SHP77 (cell line): ENCODE data around the gene ATP9B.
"Not testable (repeated sequence)": the region's sequence is repeated elsewhere in the genome, so short reads cannot be mapped to it uniquely, and the experiment has no call there.

Source experiments
- DNase-seq, 2 experiments: peaks; one replicate each; lab custom pipeline; 2025; lab: John Stamatoyannopoulos, UW

ATP9B gene

DNA sequence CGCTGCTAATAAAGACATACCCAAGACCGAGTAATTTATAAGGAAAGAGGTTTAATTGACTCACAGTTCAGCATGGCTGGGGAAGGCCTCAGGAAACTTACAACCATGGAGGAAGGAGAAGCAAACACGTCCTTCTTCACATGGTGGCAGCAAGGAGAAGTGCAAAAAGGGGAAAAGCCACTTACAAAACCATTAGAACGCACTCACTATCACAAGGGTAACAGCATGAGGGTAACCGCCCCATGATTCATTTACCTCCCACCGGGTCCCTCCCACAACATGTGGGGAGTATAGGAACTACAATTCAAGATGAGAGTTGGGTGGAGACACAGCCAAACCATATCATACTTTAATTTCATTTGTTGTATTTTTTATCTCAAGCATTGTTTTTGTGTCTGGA, 67.5 kb downstream of the ATP9B start:
- no peak for DNase-seq

DNA sequence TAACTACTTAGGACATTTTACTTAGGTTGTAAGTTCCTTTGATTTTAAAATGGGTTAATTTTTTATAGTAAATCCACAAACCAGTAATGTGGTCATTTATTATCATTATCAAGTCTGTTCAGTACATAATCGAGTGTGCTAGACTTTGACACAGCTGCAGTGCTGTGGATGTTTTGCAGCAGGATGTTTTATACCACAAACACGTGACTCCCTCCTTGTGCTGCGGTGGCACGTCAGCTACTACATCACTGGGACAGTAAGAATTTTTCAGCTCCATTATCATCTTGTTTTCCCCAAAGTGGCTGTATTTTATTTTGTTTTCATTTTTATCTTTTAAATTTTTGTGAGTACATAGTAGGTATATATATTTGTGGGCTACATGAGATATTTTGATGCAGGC, 70.0 kb downstream of the ATP9B start:
- DNase-seq = no peak

DNA sequence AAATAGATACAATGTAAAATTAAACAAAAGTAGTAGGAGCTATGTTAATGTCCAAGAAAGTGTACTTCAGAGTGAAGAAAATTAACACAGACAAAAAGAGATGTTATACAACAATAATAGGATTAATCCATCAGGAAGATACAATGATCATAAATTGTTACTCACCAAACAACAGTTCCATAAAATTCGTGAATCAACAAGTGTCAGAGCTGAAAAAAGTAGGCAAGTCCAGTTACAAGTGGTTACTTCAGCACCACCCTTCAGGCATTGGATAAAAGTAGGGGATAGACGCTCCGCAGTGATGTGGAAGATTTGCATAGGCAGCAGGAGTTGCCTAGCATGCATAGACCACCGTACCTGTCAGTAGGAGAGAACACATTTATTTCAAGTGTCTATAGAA, 77.8 kb downstream of the ATP9B start:
- no peak for DNase-seq

DNA sequence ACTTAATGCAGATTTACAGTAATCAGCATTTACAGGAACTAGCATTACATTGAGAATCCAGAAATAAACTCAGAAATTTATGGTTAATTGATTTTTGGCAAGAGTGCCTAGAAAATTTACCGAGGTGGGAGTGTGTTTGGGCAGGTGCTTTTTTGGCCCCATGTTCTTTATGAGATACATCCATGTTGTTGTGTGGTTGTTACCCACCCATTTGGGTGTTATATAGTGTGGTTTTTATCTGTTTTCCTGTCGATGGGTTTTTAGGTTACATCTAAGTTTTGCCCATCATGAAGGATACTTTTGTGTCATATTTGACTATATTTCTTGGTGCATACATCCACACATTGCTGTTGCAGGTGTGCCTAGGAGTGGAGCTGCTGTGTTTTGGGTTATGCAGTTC, 82.0 kb downstream of the ATP9B start:
- DNase-seq = no peak

DNA sequence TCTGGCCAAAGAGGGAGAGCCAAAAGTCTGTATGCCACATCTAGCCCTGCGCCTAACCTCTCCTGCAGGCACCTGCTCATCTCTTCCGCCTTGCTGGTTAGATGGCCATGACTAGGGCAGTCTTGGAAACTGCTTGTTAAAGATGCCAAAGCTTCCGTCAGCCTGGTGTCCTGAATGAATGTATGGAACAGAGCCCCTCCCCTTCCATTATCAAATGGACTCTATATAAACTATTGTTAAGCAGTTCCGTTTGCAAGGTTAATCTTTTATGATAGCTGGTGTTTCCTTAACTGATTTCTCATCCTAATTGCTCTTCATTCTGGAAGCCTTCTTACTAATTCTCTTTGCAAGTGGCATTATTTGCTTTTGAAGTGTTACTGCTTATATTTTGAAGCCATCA, 87.1 kb downstream of the ATP9B start:
- no peak for DNase-seq

DNA sequence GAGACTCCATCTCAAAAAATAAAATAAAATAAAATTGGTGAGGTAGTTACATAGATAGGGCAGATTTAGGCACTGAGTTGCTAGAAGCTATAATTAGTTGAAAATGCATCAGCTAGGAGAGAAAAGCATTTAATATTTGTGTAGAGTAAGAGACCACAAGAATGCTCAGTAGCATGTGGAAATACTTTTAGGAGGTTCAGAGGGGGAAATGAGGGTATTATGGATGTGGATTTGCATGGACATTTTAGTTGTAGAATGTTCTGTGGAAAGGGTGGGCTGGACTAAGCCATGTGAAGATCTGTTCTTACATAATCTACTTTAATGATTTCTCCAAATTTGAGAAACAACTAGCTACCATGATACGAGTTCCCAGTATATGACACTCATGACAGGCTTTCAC, 95.5 kb downstream of the ATP9B start:
- no peak for DNase-seq

DNA sequence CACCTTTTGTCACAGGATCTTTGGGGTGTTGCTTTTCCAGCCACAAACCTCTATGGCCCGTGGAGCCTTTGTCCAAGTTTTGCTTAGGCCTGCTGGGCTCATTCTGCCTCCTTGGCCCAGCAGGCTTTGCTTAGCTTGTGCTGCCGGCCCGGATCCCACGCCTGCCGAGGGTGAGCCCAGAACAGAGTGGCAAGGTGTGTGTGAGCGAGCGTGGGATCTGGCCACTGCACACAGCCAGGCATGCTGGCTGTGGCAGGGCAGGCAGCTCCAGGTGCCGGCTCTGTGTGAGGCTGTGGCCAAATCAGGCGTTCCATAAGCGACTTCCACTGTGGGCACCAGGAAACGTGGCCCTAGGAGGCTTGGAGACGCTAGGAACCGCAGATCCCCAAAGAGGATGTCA, 97.5 kb downstream of the ATP9B start:
- no peak for DNase-seq

DNA sequence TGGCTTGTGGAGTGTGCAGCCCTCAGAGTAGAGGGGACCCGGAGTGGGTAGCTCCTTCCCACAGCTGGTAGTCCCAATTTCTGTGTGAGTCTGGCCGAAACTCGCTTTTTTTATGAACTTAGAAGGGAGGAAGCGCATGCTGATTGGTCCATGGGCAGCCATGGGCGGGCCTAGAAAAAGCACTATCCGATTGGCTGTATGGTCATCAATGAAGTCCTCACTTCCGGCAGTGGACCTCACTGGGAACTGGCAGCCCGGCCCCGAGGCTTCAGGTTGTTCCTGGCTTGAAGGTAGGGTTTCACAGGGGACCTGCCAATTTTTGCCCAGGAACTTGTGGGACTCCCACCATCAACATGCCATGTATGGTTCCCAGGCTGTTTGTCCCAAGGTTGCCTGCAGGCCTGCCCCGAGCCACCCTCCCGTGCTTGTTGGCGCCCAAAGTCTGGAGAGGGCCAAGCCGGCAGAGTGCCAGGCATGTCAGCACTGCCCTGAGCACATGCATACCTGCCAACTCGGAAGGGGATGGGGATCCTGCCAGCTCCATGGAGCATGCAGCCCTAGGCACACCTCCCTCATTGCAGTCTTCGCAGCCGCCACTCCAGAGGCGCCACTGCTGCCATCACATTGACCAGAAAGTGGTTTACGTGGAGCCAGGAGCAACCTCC, 98.5 kb downstream of the ATP9B start:
- no peak for DNase-seq

DNA sequence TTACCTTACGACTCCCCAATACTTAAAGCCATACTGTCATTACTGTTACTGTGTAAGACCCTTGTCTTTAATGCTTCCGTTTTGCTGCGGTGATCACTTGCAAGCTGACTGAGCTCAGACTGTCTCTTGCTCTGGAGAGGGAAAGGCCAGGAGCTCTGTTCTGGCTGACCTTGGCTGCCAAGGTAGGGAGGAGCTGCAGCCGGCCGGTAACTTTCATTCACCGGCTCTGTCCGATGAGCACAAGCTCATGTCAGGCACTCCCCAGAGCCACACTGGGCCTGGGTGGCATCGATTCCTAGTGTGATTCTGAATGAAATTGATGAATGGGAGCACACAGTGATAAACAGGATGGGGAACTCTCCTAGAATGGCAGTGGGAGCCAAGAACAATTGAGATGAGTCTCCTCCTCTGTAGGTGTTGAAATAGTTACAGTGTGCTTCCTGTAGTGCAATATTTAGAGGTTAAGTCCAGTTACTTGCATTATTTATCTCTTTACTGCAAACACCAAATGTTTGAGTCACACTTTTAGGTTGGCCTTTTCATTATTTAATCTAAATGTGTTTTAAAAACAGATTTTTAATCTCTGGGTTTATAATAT, 100.9 kb downstream of the ATP9B start:
- no peak for DNase-seq

DNA sequence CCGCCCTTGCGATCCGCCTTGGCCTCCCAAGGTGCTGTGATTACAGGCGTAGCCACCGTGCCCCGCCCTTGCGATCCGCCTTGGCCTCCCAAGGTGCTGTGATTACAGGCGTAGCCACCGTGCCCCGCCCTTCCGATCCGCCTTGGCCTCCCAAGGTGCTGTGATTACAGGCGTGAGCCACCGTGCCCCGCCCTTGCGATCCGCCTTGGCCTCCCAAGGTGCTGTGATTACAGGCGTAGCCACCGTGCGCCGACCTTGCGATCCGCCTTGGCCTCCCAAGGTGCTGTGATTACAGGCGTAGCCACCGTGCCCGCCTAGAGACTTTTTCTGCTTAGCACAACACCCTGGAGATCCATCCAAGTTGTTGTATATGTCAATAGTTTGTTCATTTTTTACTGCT, 103.1 kb downstream of the ATP9B start:
- not testable (repeated sequence) for DNase-seq

DNA sequence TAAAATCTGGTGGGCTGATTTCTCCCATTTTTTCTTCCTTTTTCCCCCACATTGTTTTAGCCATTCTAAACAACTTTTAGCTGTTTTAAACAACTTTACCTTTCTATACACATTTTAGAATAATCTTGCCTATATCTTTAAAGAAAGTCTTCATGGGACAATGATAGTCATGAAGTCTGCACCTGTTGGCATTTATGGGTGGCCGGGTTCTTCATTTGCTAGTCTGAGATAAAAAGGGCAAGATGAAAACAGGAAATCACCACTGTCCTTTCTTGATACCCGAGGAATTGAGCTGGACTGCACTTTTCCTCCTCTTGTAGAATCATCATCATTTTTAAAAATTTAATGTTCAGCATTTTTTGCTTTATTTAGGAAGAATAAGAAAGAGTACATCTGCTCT, 104.5 kb downstream of the ATP9B start:
- no peak for DNase-seq

DNA sequence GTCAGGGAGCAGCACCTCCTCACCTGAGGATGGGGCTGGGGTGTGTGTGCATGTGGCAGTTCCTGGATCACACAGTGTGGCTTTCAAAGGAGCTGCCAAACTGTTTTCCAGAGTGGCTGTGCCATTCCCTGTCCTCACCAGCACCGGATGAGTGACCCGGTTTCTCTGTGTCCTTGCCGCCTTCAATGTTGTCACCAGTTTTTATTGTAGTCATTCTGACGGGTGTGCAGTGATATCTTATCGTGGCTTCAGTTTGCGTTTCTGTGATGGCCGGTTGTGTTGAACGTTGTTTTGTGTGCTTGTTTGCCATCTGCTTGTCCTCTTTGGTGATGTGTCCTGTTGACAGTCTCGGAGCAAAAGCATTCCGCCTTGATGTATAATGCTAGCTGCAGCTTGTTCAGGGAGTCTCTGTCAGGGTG, 108.9 kb downstream of the ATP9B start:
- DNase-seq = no peak

DNA sequence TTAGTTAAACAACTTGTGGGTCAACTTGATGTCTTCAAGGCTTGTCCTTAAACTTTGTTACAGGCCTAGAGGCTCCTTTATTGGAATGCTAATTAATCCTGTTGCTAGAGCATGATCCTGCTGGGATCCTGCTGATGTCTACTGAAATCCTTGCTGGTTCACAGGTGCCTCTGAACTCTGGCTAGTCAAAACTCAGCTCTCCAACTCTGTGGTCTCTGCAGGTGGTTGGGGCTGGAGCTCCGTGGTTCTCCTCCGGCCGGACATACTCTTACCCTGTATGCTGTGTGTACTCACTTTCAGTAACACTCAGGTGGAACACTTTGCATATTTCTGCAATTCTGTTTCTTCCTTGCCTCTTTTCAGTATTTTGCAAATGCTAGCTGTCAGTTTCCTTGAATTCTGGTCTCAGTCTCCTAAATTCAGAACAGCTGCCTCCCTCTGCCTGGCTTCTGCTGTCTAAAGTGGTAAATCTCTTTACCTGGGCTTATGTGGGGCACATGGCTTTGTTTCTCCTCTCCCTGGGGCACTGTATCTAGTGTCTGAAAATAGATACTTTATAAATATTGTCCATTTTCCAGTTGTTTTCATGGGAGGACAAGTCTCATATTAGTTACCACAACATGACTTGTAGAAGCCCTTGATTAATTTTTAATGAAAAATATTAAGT, 113.0 kb downstream of the ATP9B start:
- no peak for DNase-seq

DNA sequence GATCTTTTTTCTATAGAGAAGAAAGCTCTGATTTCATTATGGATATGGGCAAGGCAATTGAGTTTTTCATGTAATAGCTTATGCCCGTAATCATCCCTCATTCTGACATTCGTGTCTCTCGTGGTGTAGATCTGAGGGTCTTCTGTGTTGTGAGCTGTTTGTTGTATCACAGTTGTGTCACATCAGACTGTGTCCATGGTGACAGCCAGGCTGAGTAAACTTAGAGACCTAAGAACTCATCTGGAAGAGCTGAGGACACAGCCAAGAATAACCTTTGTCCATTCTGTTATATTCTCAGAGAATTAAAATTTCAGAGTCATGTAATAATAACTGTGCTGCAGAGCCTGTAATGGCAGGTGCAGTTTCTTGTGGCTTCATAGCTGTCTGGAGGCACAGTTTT, 116.5 kb downstream of the ATP9B start:
- no peak for DNase-seq

DNA sequence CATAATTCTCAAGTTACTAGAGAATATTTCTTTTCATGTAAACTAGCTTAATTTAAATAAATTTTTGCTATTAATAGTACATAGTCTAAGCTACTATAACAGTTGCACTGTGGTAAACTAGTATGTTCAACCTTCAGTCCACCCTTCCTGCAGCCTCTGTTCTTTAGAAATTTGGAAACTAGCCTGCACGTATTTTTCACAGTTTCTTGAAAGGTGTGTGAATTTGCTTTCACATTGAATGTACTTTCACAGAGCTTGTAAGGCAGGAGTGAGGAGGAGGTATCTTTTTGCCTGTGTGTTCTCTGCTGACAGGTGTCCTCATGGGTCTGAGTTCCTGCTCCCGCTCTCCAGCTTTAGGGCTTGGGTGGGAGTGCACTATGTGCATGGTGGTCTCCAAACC, 117.5 kb downstream of the ATP9B start:
- DNase-seq = no peak

DNA sequence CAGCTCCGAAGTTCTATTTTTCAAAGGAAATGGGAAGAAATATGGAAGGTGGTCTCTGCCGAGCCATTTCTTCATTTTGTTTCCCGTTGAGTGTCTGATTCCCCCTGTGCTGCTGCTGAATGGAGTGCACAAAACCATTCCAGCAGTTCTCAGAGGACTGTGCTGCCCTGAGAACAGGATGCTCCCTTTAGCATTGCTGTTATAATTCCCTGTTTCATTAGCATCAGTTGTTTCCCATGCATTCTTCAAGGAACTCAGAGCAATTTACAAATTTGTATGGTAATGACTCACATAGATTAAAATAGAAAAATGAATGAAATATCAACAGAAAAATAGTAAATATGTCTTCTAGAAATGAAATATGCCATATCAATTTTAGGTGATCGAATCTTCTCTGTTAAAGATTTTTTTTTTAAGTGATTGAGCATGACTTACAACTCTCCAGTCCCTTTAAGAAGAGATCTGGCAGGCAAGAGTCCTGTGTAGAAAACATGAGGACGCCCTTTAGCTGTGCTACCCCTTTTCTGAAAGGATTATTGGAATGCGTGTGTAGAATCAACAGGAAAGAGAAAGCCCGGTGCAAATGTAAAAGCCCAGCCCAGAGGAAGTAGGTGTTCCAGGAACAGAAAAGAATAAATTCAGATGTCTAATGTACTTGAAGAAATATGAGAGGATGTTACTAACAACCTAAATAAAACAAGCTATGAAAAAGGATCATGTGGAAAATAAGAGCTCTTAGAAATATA, 118.5 kb downstream of the ATP9B start:
- DNase-seq = no peak

DNA sequence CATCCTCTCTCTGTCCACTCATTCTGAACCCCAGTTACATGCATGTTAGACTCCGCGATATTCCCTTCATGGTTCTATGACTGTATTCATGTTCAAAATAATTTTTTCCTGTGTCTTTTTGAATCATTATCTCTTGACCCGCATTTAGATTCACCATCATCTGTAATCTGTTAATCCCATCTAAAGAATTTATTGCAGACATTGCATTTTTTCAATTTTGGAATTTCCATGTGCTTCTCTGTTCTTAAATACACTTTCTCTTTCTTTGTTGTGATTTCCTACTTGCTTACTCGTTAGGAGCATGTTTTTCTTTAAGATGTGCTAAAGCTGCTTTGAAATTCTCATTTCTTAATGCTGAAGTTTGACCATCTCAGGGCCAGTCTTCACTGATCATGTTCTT, 122.2 kb downstream of the ATP9B start:
- no peak for DNase-seq

DNA sequence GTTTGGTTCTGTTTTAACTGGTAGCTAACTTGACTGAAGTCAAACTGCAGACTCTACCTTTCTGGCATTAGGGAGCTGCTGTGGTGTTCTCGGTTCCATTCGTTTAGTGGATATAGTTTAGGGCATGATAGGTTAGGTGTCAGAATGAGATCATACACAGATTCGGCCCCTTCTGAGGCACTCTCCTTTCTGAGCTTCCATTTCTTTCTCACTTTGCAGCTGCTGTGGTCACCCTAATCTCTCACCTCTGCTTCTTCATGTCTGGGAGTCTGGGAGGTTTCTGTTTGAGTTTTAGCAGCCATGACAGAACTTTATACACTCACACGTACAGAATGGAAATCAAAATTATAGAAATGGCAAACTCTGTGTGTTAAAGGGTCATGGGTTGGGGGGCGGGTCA, 122.8 kb downstream of the ATP9B start:
- no peak for DNase-seq

DNA sequence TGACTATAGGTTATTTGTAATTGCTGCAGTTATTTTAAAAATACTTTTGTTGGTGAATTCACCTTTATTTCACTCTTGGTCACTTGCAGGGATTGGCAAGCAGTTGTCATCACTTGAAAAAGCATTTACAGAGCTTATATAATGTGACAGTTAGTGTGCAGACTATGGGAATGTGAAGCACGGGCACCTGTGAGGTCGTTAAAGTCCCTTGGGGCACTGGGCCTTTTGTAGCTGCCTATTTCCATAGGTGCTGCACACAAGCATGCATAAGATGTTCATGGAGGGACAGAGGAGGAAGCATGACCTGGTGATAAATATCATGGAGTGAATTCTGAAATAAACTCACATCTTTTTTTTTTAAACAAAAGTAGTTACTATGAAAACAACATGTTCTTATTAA, 124.6 kb downstream of the ATP9B start:
- DNase-seq = no peak

DNA sequence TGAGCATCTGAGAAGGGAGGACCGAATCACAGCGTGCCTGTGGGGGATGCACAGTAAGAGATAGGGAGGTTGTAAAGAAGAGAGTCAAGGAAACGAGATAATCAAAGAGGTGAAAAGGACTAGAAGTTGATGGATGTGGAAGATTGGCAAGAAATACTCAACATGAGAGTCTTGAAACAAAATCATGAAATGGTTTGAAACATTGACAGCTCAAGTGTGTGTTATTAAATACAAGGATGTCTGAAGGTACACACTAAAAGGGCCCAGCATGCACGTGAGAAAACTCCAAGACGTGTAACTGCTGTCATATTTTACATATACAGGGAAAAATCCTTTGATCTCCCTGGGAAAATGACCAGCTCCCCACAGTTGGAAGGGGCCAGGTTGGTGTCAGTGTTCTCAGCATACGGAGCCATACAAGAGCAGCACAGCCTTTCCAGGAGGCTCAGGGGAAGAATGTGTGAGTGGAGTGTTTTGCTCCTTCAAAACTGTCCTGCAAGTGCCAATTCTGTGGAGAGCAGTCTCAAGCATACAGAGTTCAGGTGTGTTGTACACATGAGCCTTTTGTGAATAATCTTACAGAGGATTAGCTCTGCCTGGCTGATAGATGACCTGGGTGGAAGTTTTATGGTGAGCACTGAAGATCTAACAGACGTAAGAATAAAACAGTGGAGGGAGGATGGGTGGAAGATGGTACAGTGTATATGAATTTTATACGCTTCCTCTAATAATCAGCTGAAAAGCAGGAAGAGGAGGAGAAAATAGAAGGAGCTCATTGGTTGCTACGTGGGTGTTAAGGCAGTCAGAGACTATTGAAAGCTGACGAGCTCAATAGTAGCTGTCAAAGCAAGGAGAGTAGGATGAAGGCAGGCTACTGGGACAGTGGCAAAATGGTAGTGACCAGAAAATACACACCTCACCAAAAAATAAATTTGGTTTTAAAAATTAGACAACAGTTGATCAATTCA, 126.8 kb downstream of the ATP9B start:
- no peak for DNase-seq

DNA sequence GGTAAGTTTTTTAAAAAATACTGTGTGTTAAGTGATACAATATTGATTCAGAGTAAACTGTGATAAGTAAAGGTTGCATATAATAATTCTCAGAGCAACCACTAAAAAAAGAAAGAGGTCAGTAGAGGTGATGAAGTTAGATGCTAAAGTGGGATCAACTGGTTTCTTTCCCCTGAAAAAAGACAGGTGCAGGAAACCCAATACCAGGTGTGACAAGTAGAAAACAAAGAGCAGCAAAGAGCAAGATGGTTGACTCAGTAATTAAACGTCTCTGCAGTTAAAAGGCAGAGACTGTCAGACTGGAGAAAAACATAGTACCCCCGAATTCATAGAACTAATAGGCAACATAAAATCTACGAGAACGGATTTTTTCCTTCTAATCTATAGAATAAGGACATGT, 128.3 kb downstream of the ATP9B start:
- DNase-seq = peak; percentile 34 to 46
